ENCODE data around the gene CREB3L1.

Gene CREB3L1

GRCh38 chr11:46242952-46243795 lies 34.3 kb upstream of the CREB3L1 start:
- peak overlapping the region; percentile 80 for H3K9ac ChIP-seq (ENCODE audit: low read depth, low read length, poor library complexity, severe bottlenecking)
- H3K4me3 ChIP-seq (ENCODE audit: low read length, poor library complexity, severe bottlenecking) = peak overlapping the region; percentile 72
- TF ChIP-seq EZH2phosphoT487 (IDR thresholded peaks at IDR 0.05; ENCODE audit: borderline replicate concordance) (no peak), CTCF (conservative IDR thresholded peaks at IDR 0.05; ENCODE audit: low read length) (no peak)
- H3F3A ChIP-seq (ENCODE audit: low read depth) = 0 out of 2 replicates have a peak, but pooled peaks cover 3% of the 10 kb centered on the region
- no peaks in the 10 kb centered on the region for H3K27me3 ChIP-seq (ENCODE audit: insufficient read depth, low read length, poor library complexity, severe bottlenecking)
- H3K36me3 ChIP-seq (ENCODE audit: insufficient read depth, low read length) = no peaks in the 10 kb centered on the region
- peak overlapping the region; percentile 83 for H3K4me2 ChIP-seq (ENCODE audit: low read depth, low read length, poor library complexity, severe bottlenecking)
- no peaks in the 10 kb centered on the region for H3K9me2 ChIP-seq (replicated peaks; ENCODE audit: low read depth, low read length)
- H3K4me1 ChIP-seq (ENCODE audit: insufficient read depth, low read length, poor library complexity, severe bottlenecking) = peaks cover 20% of the 10 kb centered on the region
- no peaks in the 10 kb centered on the region for H3K9me3 ChIP-seq (ENCODE audit: insufficient read depth, low read depth, low read length)
- H3K79me2 ChIP-seq (ENCODE audit: insufficient read depth, low read length) = no peaks in the 10 kb centered on the region
- H2AFZ ChIP-seq (ENCODE audit: low read length) = peak overlapping the region; percentile 97
- H4K20me1 ChIP-seq (ENCODE audit: insufficient read depth, low read length, poor library complexity, severe bottlenecking) = no peaks in the 10 kb centered on the region

- Histone ChIP-seq H3K79me2 (ENCODE audit: insufficient read depth, low read length) (no peaks in the 10 kb centered on the region), H3K4me3 (ENCODE audit: low read length, poor library complexity, severe bottlenecking) (peak overlapping the region; percentile 72), H3K36me3 (ENCODE audit: insufficient read depth, low read length) (no peaks in the 10 kb centered on the region), H4K20me1 (ENCODE audit: insufficient read depth, low read length, poor library complexity, severe bottlenecking) (no peaks in the 10 kb centered on the region), H3F3A (ENCODE audit: low read depth) (0 out of 2 replicates have a peak, but pooled peaks cover 3% of the 10 kb centered on the region), H3K4me1 (ENCODE audit: insufficient read depth, low read length, poor library complexity, severe bottlenecking) (peaks cover 20% of the 10 kb centered on the region), H3K9me2 (replicated peaks; ENCODE audit: low read depth, low read length) (no peaks in the 10 kb centered on the region), H3K27me3 (ENCODE audit: insufficient read depth, low read length, poor library complexity, severe bottlenecking) (no peaks in the 10 kb centered on the region), H3K9me3 (ENCODE audit: insufficient read depth, low read depth, low read length) (no peaks in the 10 kb centered on the region), H3K4me2 (ENCODE audit: low read depth, low read length, poor library complexity, severe bottlenecking) (peak overlapping the region; percentile 83), H2AFZ (ENCODE audit: low read length) (peak overlapping the region; percentile 97), H3K9ac (ENCODE audit: low read depth, low read length, poor library complexity, severe bottlenecking) (peak overlapping the region; percentile 80)
- no peak for TF ChIP-seq CTCF (conservative IDR thresholded peaks at IDR 0.05; ENCODE audit: low read length)
- TF ChIP-seq EZH2phosphoT487 (IDR thresholded peaks at IDR 0.05; ENCODE audit: borderline replicate concordance) = no peak
Measured at GRCh38 chr11:46243796-46244109, 33.7 kb upstream of the CREB3L1 start.

- Histone ChIP-seq H3K4me2 (ENCODE audit: low read depth, low read length, poor library complexity, severe bottlenecking) (no peak overlapping the region), H3K27me3 (ENCODE audit: insufficient read depth, low read length, poor library complexity, severe bottlenecking) (no peaks in the 10 kb centered on the region), H3K4me3 (ENCODE audit: low read length, poor library complexity, severe bottlenecking) (no peak overlapping the region), H3K79me2 (ENCODE audit: insufficient read depth, low read length) (no peaks in the 10 kb centered on the region), H3F3A (ENCODE audit: low read depth) (no peaks in the 10 kb centered on the region), H3K9ac (ENCODE audit: low read depth, low read length, poor library complexity, severe bottlenecking) (no peak overlapping the region), H3K4me1 (ENCODE audit: insufficient read depth, low read length, poor library complexity, severe bottlenecking) (peaks cover 12% of the 10 kb centered on the region), H3K9me2 (replicated peaks; ENCODE audit: low read depth, low read length) (no peaks in the 10 kb centered on the region), H4K20me1 (ENCODE audit: insufficient read depth, low read length, poor library complexity, severe bottlenecking) (no peaks in the 10 kb centered on the region), H3K9me3 (ENCODE audit: insufficient read depth, low read depth, low read length) (no peaks in the 10 kb centered on the region), H2AFZ (ENCODE audit: low read length) (no peak overlapping the region), H3K36me3 (ENCODE audit: insufficient read depth, low read length) (no peaks in the 10 kb centered on the region)
- TF ChIP-seq CTCF (conservative IDR thresholded peaks at IDR 0.05; ENCODE audit: low read length) (no peak), EZH2phosphoT487 (IDR thresholded peaks at IDR 0.05; ENCODE audit: borderline replicate concordance) (no peak)
Measured at GRCh38 chr11:46246521-46246920, 30.9 kb upstream of the CREB3L1 start.

All from Loucy (cell line).